Activated T-cell treated with anti-CD3 and anti-CD28 coated beads, Interleukin-2, amount 50 U/mL, for 72 hours (primary cell): ENCODE data around the gene C3. TPM values are rescaled to one million over a fixed set of nuclear protein-coding genes. Genes with fewer than 3 reads are reported as not detected.
"Not testable (repeated sequence)": the region's sequence is repeated elsewhere in the genome, so short reads cannot be mapped to it uniquely, and the experiment has no call there.

Experiments
- ATAC-seq, 2 donors: fragments of 150-1000 bp; cut with Tn5 transposase; replicated peaks in 1 of 2; 2 replicates each; pipeline ENCODE4 v1.10.0; 2021; ENCODE audit warnings: moderate library complexity in 2 of 2, mild to moderate bottlenecking in 1 of 2
- DNase-seq, 2 donors: peaks; one replicate each; pipeline ENCODE4 v3.0.0; 2021 to 2022; ENCODE audit warnings: mixed read lengths in 1 of 2
- H3K27ac Mint-ChIP-seq: one replicate; pipeline ENCODE4 v1.8.0; 2022; ENCODE audit warnings: mild to moderate bottlenecking, moderate library complexity, mixed read lengths
- H3K27me3 Mint-ChIP-seq: one replicate; pipeline ENCODE4 v1.8.0; 2022; ENCODE audit warnings: low read depth, mixed read lengths
- H3K36me3 Mint-ChIP-seq, 2 donors: one replicate each; pipeline ENCODE4 v1.8.0; 2022; ENCODE audit warnings: mixed read lengths in 2 of 2, mild to moderate bottlenecking in 1 of 2; ENCODE audit not compliant: insufficient read depth in 2 of 2
- H3K4me1 Mint-ChIP-seq: one replicate; pipeline ENCODE4 v1.8.0; 2022; ENCODE audit warnings: low read depth, mixed read lengths
- H3K4me3 Mint-ChIP-seq, 2 donors: one replicate each; pipeline ENCODE4 v1.8.0; 2022; ENCODE audit warnings: mild to moderate bottlenecking in 2 of 2, mixed read lengths in 2 of 2, moderate library complexity in 2 of 2
- H3K9me3 Mint-ChIP-seq, 2 donors: one replicate each; pipeline ENCODE4 v1.8.0; 2022; ENCODE audit warnings: mixed read lengths in 2 of 2
- total RNA-seq, 2 donors: library from RNA; stranded (reverse); gene quantifications; one replicate each; pipeline ENCODE4 v1.2.3, GENCODE V29; 2022

Gene C3
- total RNA-seq, 2 donors from 2014 or later = 1.8 to 2.5 TPM

DNA sequence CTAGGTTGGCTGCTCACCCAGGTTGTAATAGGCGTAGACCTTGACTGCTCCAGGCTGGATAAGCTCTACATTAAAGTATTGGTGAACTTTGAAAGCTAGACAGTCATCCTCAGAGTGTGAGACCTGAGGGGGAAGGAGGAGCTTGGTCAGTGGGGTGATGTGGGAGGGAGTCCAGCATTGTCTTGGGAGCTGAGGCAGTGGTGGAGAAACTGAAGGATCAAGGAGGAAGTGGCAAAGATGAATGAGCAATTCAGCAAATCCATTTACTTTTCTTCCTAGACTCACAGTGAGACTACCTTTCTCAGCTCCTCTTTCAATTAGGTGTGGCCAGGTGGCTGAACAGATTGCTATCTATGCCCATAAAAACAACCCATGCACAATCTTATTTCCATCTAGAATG, 40.3 kb downstream of the C3 start:
- DNase-seq = no peak
- Mint-ChIP-seq H3K4me3 (no peak overlapping the region), H3K36me3 (peaks cover 12 to 14% of the 10 kb centered on the region in 2 donors), H3K9me3 (peaks cover 11% of the 10 kb centered on the region in 2 donors), H3K4me1 (peaks cover 70% of the 10 kb centered on the region), H3K27me3 (peaks cover 6% of the 10 kb centered on the region), H3K27ac (no peak overlapping the region)
- ATAC-seq = no peak

DNA sequence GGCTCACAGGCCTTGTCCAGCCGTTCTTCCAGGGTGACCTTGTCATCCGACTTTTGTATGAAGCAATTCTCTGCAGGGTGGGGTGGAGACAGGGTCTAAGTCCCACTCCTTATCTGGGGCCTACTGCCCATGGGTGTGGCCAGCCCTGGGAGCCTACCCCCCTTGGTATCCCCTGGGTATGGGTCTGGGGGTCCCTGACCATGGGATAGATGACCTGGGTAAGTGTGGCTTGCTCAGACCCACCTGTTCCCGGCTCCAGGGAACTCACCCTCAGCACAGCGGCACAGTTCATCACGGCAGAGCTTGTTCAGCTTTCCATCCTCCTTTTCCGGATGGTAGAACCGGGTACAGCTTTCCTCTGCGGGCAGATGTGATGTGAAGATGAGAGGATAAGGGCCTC, 41.3 kb downstream of the C3 start:
- peaks cover 9 to 11% of the 10 kb centered on the region in 2 donors for H3K9me3 Mint-ChIP-seq
- ATAC-seq = no peak
- DNase-seq = no peak
- no peak overlapping the region for H3K4me3 Mint-ChIP-seq
- H3K36me3 Mint-ChIP-seq = peaks cover 12 to 14% of the 10 kb centered on the region in 2 donors
- H3K27ac Mint-ChIP-seq = no peak overlapping the region
- H3K4me1 Mint-ChIP-seq = peaks cover 73% of the 10 kb centered on the region
- peaks cover under 1% of the 10 kb centered on the region for H3K27me3 Mint-ChIP-seq

DNA sequence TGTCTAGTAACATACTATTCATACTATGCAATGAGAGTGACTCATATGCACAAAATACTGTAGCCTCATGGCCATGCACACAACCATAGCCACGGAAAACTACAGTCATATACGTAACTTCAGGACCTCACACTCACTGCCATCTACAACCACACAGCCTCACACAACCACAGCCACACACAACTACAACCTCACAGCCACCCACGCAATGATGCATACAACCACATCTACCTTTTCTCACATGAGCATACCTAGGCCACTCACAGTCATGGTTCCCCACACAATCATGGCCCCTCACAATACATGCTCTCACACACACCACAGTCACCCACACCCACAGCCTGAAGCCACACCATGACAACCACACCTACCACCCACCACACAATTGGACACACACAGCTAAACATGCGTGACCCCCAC, 41.8 kb downstream of the C3 start:
- Mint-ChIP-seq H3K4me3 (peak overlapping the region in 1 of 2 donors; percentile 1), H3K36me3 (peaks cover 12 to 14% of the 10 kb centered on the region in 2 donors), H3K27me3 (no peaks in the 10 kb centered on the region), H3K27ac (peak overlapping the region; percentile 64), H3K4me1 (peaks cover 73% of the 10 kb centered on the region), H3K9me3 (peaks cover 9 to 11% of the 10 kb centered on the region in 2 donors)
- peak; percentile 87 to 91 for DNase-seq
- peak; percentile 89 for ATAC-seq

DNA sequence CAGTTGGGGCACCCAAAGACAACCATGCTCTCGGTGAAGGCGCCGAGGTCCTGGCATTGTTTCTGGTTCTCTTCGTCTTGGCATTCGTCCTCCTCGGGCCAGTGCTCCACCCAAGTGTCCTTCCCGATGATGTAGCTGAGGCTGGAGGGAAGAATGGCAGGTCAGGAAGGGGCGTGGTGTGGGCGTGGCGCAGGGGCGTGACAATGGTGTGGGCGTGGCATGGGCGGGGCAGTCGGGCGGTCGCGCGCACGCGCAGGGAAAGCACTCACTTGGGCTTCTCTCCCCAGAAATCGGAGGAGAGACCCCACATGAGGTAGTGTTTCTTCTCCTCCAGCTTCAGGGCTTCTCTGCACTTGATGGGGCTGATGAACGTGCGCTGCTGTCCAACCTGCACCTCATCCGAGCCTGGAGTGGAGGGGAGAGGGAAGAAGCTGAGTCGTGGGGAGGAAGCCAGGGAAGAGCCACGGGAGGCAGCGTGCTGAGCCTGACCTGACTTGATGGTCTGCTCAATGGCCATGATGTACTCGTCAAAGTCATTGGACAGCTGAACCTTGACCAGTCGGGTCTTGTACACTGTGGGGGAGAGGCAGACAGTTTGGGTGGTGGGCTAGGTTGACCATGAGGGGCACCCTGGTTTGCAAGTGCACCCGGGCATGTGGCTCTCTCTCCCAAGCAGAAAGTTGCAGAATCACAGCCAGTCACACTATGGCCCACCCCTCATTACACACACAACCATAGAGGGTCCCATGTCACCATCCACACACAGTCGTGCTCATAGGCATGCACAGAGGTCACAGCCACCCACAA, 42.4 kb downstream of the C3 start:
- Mint-ChIP-seq H3K27ac (no peak overlapping the region), H3K4me3 (peak overlapping the region; percentile 27 to 80), H3K9me3 (peaks cover 9 to 11% of the 10 kb centered on the region in 2 donors), H3K4me1 (peaks cover 75% of the 10 kb centered on the region), H3K36me3 (peaks cover 12 to 14% of the 10 kb centered on the region in 2 donors), H3K27me3 (no peaks in the 10 kb centered on the region)
- no peak for ATAC-seq
- DNase-seq = peak; percentile 57 to 67

DNA sequence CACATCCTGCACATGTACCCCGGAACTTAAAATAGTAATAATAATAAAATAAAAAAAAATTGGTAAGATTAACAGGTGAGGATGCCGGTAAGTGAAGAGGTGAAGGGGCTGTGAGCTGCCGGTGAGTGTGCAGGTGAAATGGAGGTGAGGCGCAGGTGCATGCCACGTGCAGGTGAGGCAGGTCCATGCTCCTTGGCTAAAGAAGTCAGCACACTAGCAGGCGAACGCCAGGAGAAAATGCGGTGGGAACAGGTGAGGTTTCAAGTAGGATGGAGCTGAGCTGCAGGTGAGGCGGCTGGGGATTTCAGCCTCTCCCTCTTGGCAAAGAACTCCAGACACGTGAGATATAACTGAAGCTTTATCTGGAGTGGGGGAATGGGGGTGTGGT, 43.0 kb downstream of the C3 start:
- peaks cover 12 to 14% of the 10 kb centered on the region in 2 donors for H3K36me3 Mint-ChIP-seq
- H3K9me3 Mint-ChIP-seq = peaks cover 9 to 11% of the 10 kb centered on the region in 2 donors
- no peak overlapping the region for H3K27ac Mint-ChIP-seq
- no peak for ATAC-seq
- H3K4me3 Mint-ChIP-seq = peak overlapping the region; percentile 27 to 80
- DNase-seq = no peak
- peaks cover 79% of the 10 kb centered on the region for H3K4me1 Mint-ChIP-seq
- H3K27me3 Mint-ChIP-seq = no peaks in the 10 kb centered on the region

DNA sequence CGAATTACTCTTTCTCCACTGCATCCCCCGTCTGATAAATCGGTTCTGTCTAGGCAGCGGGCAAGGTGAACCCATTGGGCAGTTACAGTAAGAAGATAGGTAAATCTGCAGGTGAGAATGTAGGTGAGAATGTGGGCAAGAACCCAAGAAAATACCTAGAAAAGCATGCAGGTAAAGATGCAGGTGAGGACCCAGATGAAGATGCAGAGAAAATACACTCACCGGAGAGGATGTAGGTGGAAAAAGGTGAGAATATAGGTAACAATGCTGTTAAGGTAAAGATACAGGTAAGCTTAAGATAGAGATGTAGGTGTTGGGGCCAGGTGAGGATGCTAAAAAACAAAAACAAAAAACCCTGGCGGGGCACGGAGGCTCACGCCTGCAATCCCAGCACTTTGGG, 44.2 kb downstream of the C3 start:
- DNase-seq = no peak
- Mint-ChIP-seq H3K9me3 (peaks cover 9 to 11% of the 10 kb centered on the region in 2 donors), H3K27me3 (no peaks in the 10 kb centered on the region), H3K36me3 (peaks cover 12 to 14% of the 10 kb centered on the region in 2 donors), H3K4me3 (no peak overlapping the region), H3K27ac (no peak overlapping the region), H3K4me1 (peaks cover 90% of the 10 kb centered on the region)
- no peak for ATAC-seq

DNA sequence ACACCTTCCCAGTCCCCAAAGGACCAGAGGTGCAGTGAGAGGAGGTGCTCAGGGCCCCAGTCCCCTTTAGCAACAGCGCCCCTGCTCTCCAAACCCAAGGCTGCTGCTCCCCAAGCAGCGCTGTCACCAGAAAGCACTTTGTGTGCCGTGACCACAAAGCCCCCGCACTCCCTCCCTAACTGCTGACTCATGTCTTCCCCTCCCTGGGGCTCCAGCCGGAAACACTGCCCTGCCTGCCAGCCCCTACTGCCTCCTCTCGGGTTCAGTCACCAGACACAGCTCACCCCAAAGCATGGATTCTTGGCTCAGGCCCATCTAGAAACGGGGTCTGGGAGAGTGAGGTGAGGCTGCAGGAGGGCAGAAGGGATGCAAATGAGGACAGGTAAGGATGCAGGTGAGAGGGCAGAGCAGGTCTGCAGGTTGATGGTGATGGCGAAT, 45.6 kb downstream of the C3 start:
- no peaks in the 10 kb centered on the region for H3K27me3 Mint-ChIP-seq
- peaks cover 5 to 6% of the 10 kb centered on the region in 2 donors for H3K9me3 Mint-ChIP-seq

DNA sequence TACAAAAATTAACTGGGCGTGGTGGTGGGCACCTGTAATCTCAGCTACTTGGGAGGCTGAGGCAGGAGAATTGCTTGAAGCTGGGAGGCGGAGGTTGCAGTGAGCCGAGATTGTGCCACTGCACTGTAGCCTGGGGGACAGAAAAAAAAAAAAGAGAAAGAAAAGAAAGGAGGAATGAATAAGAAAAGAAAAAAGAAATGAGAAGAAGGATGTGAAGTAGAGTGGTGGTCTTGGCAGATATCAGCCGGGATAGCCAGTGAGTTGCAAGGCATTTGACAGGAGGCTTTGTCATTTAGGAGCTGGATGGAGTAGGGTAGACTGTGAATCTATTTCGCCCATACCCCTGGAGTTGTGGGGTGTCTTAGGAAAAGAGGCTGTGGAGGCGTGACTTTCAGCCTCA, 46.0 kb downstream of the C3 start:
- peak overlapping the region; percentile 72 to 73 for H3K4me3 Mint-ChIP-seq
- H3K27me3 Mint-ChIP-seq, DNase-seq, H3K9me3 Mint-ChIP-seq, ATAC-seq: not testable (repeated sequence)
- H3K27ac Mint-ChIP-seq = peak overlapping the region; percentile 79
- H3K36me3 Mint-ChIP-seq = peaks cover 8 to 14% of the 10 kb centered on the region in 2 donors
- H3K4me1 Mint-ChIP-seq = peaks cover 91% of the 10 kb centered on the region

More for the DNA sequence above, 45.6 kb downstream of the C3 start:
- Mint-ChIP-seq H3K4me3 (peak overlapping the region; percentile 72 to 73), H3K36me3 (peaks cover 10 to 11% of the 10 kb centered on the region in 2 donors), H3K4me1 (peaks cover 91% of the 10 kb centered on the region), H3K27ac (peak overlapping the region; percentile 31)
- DNase-seq = peak; percentile 93 to 97
- peak; percentile 50 to 64 for ATAC-seq

DNA sequence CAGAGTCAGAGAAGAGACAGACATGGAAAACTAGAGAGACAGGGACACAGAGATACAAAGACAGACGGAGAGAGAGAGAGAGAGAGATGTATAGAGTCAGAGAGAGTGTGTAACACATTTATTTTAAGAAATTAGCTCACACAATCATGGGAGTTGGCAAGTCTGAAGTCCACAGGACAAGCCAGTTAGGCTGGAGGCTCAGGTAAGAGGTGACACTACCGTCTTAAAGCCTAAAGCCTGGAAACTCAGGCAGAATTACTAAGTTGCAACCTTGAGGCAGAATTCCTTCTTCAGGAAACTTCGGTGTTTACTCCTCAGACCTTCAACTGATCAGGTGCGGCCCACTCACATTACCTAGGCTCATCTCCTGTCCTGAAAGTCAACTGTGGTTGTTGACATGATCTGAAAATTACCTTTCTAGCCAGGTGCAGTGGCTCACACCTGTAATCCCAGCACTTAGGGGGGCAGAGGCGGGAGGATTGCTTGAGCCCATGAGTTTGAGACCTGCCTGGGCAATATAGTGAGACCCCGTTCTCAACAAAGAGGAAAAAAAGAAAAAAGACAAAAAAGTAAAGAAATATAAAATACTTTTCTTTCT, 47.7 kb downstream of the C3 start:
- no peak for ATAC-seq
- H3K36me3 Mint-ChIP-seq = peaks cover 9 to 13% of the 10 kb centered on the region in 2 donors
- peaks cover 1 to 2% of the 10 kb centered on the region in 2 donors for H3K9me3 Mint-ChIP-seq
- peaks cover 86% of the 10 kb centered on the region for H3K4me1 Mint-ChIP-seq
- H3K27ac Mint-ChIP-seq = no peak overlapping the region
- no peak for DNase-seq
- H3K27me3 Mint-ChIP-seq = no peaks in the 10 kb centered on the region
- H3K4me3 Mint-ChIP-seq = no peak overlapping the region

DNA sequence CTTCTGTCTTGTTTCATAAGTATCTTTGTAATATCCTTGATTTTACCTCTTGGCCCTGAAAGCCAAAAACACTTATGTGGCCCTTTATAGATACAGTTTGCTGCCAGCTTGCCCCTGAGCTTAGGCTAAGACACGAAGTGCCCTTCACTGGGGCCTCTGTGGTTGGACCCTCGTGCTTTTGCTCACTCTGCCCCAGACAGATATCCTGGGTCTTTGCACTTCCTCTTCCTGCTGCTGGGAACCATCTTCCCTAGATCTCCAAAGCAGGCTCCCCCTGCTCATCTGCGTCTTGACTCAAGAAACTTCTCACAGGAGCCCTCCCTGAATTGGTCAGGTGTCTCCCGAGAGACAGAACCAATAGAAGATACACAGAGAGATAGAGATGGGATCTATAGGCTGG, 48.5 kb downstream of the C3 start:
- no peak for ATAC-seq
- H3K9me3 Mint-ChIP-seq = no peaks in the 10 kb centered on the region
- no peak overlapping the region for H3K27ac Mint-ChIP-seq
- no peaks in the 10 kb centered on the region for H3K27me3 Mint-ChIP-seq
- H3K4me3 Mint-ChIP-seq = peak overlapping the region in 1 of 2 donors; percentile 38
- peaks cover 9 to 11% of the 10 kb centered on the region in 2 donors for H3K36me3 Mint-ChIP-seq
- no peak for DNase-seq
- peaks cover 87% of the 10 kb centered on the region for H3K4me1 Mint-ChIP-seq

DNA sequence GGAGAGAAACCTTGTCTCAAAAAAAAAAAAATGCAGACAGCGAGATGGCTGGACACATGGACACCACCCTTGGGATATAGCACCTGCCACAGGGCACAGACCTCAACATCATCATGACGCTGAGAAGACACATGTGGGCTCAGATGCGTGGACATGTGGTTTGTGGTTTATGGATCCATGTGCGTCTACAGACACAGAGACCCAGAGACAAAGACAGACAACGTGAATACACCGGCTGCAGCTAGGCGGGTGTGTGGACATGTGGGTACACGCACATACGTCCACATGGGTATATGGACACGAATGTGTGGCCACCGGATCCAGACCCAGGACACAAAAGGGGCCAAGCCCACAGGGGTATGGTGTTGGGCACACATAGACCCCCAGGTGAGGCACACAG, 51.8 kb downstream of the C3 start:
- DNase-seq (peak; percentile 10 to 24), ATAC-seq (no peak)
- peak overlapping the region; percentile 91 for H3K27ac Mint-ChIP-seq
- H3K4me3 Mint-ChIP-seq = peak overlapping the region; percentile 93 to 94
- H3K4me1 Mint-ChIP-seq = peaks cover 56% of the 10 kb centered on the region
- H3K36me3 Mint-ChIP-seq = peaks cover 13 to 32% of the 10 kb centered on the region in 2 donors
- H3K9me3 Mint-ChIP-seq = no peaks in the 10 kb centered on the region
- H3K27me3 Mint-ChIP-seq = no peaks in the 10 kb centered on the region

DNA sequence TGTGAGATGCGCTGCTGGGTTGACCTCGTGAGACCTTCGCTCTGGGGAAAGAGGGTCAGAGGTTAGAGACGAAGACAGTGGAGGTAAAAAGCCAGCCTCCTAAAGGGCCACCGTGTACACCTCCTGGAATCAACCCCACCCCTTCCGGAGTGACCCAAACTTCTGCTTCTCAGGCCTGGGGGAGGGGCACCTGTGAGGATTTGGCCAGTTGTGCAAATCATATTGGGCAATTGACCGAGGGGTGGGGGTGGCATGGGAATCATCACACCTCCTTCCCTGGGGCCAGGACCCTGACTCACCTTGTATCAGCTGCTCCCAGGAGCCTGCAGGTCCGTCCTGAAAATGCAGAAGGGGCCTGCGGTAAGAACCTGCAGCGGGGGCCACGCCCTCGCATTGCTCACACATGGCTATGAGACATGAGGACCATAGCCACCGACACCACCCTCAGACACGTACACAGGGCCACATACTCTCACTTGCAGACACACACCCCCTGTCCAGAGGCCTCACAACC, 53.3 kb downstream of the C3 start:
- H3K9me3 Mint-ChIP-seq = peaks cover 0 to 2% of the 10 kb centered on the region in 2 donors
- H3K4me1 Mint-ChIP-seq = peaks cover 46% of the 10 kb centered on the region
- no peak overlapping the region for H3K27ac Mint-ChIP-seq
- ATAC-seq (no peak), DNase-seq (peak; percentile 50)
- H3K36me3 Mint-ChIP-seq = peaks cover 15 to 35% of the 10 kb centered on the region in 2 donors
- H3K4me3 Mint-ChIP-seq = peak overlapping the region; percentile 74 to 93
- H3K27me3 Mint-ChIP-seq = no peaks in the 10 kb centered on the region

DNA sequence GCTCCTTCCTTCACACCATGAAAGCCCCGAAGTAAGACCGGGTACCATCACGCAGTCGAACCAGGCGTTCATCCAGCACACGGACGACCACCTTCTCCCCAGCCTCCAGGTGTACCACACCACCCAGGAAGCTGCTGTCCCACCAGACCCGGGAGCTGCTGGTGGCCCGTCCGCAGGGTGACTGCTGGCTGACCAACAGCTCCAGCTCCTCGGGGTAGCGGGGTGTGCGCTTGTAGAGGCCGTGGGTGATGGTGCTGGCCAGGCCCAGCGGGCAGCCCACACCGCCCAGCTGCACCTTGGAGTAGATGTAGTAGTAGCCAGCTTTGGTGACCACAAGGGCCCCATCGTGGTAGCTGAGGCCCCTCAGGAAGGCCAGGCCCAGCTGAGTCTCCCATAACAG, 55.5 kb downstream of the C3 start:
- ATAC-seq (no peak), DNase-seq (no peak)
- H3K36me3 Mint-ChIP-seq = peaks cover 16 to 40% of the 10 kb centered on the region in 2 donors
- no peak overlapping the region for H3K27ac Mint-ChIP-seq
- H3K4me3 Mint-ChIP-seq = no peak overlapping the region
- peaks cover 25% of the 10 kb centered on the region for H3K4me1 Mint-ChIP-seq
- H3K27me3 Mint-ChIP-seq = no peaks in the 10 kb centered on the region
- peaks cover 3 to 4% of the 10 kb centered on the region in 2 donors for H3K9me3 Mint-ChIP-seq
